ENCODE results near the gene UBTF. TPM values are rescaled to one million over a fixed set of nuclear protein-coding genes. Genes with fewer than 3 reads are reported as not detected.

Gene UBTF
- total and polyA plus RNA-seq, 9 of the 15 experiments (the other 6 are each of a cell fraction or from before 2014, with no cell fraction given), result 1.2 to 113 (median 83.6) TPM

- ATAC-seq (no peak), DNase-seq (ENCODE audit: extremely low read depth in 1 of 4, low spot score in 3 of 4) (no peak), FAIRE-seq (no peak)
- POLR2A ChIA-PET, result interaction anchor here (0.8 to 1.5 kb wide), 6 partner anchors 8 to 45 kb away, joined by 3 to 8 read pairs (median 4); partner anchors contain the start of gene SLC4A1
- no TSS peak for BruUV-seq (replicated peaks)
- no peak overlapping the region for H3K4me2 ChIP-seq (ENCODE audit: insufficient read depth, low read length)
- CTCF ChIA-PET (ENCODE audit: low intra/inter-chr PET ratio), result no interaction called here
- intact Hi-C loops (cut with micrococcal nuclease), result no loop called here
- H3K79me2 ChIP-seq (ENCODE audit: control insufficient read depth, insufficient read depth, low read length), result no peaks in the 10 kb centered on the region
- H2AFZ ChIP-seq (ENCODE audit: low read depth, low read length), result no peak overlapping the region
- H3K9me1 ChIP-seq (ENCODE audit: control insufficient read depth, insufficient read depth, low read length), result no peaks in the 10 kb centered on the region
- H3K36me3 ChIP-seq (ENCODE audit: control insufficient read depth, insufficient read depth, low read length), result no peaks in the 10 kb centered on the region
- H3K9ac ChIP-seq (ENCODE audit: insufficient read depth in 1 of 2, low read depth in 2 of 2, low read length in 2 of 2), result peak overlapping the region in 1 of 2 experiments; percentile 6; a peak in 1 of 4 replicates
- H3K4me3 ChIP-seq, result no peak overlapping the region
- H3K4me1 ChIP-seq (replicated peaks in 1 of 2; ENCODE audit: control insufficient read depth in 2 of 2, insufficient read depth in 2 of 2, low read length in 2 of 2), result peaks cover 11 to 47% of the 10 kb centered on the region in 2 experiments; a peak in 4 of 5 replicates
- no peaks in the 10 kb centered on the region for H3K9me3 ChIP-seq (replicated peaks; ENCODE audit: control insufficient read depth, insufficient read depth, low read depth, low read length)
- WGBS (ENCODE audit: insufficient coverage, low coverage, missing lambda C conversion rate), result 68% methylated on average over 16 of the region's 17 CpGs
- H4K20me1 ChIP-seq (replicated peaks; ENCODE audit: control insufficient read depth, insufficient read depth, low read length), result peaks cover 20% of the 10 kb centered on the region; the same call in 1 of the 2 replicates
- peaks cover 13 to 17% of the 10 kb centered on the region in 2 experiments; a peak in 4 of 5 replicates for H3K27me3 ChIP-seq (ENCODE audit: control insufficient read depth in 2 of 2, insufficient read depth in 2 of 2, low read length in 2 of 2)
- peak; percentile 80; the same call in 1 of the 2 replicates for TF ChIP-seq HMBOX1 (IDR thresholded peaks at IDR 0.05)
- TF ChIP-seq, protein P1, sequence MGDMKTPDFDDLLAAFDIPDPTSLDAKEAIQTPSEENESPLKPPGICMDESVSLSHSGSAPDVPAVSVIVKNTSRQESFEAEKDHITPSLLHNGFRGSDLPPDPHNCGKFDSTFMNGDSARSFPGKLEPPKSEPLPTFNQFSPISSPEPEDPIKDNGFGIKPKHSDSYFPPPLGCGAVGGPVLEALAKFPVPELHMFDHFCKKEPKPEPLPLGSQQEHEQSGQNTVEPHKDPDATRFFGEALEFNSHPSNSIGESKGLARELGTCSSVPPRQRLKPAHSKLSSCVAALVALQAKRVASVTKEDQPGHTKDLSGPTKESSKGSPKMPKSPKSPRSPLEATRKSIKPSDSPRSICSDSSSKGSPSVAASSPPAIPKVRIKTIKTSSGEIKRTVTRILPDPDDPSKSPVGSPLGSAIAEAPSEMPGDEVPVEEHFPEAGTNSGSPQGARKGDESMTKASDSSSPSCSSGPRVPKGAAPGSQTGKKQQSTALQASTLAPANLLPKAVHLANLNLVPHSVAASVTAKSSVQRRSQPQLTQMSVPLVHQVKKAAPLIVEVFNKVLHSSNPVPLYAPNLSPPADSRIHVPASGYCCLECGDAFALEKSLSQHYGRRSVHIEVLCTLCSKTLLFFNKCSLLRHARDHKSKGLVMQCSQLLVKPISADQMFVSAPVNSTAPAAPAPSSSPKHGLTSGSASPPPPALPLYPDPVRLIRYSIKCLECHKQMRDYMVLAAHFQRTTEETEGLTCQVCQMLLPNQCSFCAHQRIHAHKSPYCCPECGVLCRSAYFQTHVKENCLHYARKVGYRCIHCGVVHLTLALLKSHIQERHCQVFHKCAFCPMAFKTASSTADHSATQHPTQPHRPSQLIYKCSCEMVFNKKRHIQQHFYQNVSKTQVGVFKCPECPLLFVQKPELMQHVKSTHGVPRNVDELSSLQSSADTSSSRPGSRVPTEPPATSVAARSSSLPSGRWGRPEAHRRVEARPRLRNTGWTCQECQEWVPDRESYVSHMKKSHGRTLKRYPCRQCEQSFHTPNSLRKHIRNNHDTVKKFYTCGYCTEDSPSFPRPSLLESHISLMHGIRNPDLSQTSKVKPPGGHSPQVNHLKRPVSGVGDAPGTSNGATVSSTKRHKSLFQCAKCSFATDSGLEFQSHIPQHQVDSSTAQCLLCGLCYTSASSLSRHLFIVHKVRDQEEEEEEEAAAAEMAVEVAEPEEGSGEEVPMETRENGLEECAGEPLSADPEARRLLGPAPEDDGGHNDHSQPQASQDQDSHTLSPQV (IDR thresholded peaks at IDR 0.05), result no peak
- in situ Hi-C loops (cut with MboI), result no loop called here
- no peak overlapping the region for H3K27ac ChIP-seq (ENCODE audit: extremely low read depth, low read depth, low read length)
Observed at GRCh38 chr17:44258811-44259351, 39.4 kb upstream of the UBTF start.

Data from K562 (cell line).